ENCODE results near the gene TMEM125. TPM values are rescaled to one million over a fixed set of nuclear protein-coding genes. Genes with fewer than 3 reads are reported as not detected.

The TMEM125 gene
- total RNA-seq, 1 experiment from 2014 or later = 24.4 TPM

- peaks cover 19% of the 10 kb centered on the region for H3K27me3 Mint-ChIP-seq (ENCODE audit: unreplicated experiment)
- H3K4me3 Mint-ChIP-seq (ENCODE audit: low read depth, unreplicated experiment) = no peak overlapping the region
- no peak for DNase-seq
- no peak overlapping the region for H3K27ac Mint-ChIP-seq (ENCODE audit: unreplicated experiment)
- intact Hi-C loops (cut with micrococcal nuclease; ENCODE audit: unreplicated experiment) = no loop called here
- H3K36me3 Mint-ChIP-seq (ENCODE audit: insufficient read depth, unreplicated experiment) = peaks cover 5% of the 10 kb centered on the region
- BruUV-seq (replicated peaks) = no TSS peak
- no peaks in the 10 kb centered on the region for H3K9me3 Mint-ChIP-seq (ENCODE audit: low read depth, unreplicated experiment)
- no peak for TF ChIP-seq CTCF (IDR thresholded peaks at IDR 0.05; ENCODE audit: unreplicated experiment)
- CTCF ChIA-PET = no interaction called here
- H3K4me1 Mint-ChIP-seq (ENCODE audit: low read depth, unreplicated experiment) = no peaks in the 10 kb centered on the region
These were observed 46.4 kb downstream of the TMEM125 start for GRCh38 chr1:43315963-43316737.

GRCh38 chr1:43316738-43317520 lies 47.1 kb downstream of the TMEM125 start:
- H3K4me1 Mint-ChIP-seq (ENCODE audit: low read depth, unreplicated experiment) = no peaks in the 10 kb centered on the region
- no peak overlapping the region for H3K4me3 Mint-ChIP-seq (ENCODE audit: low read depth, unreplicated experiment)
- no peak for DNase-seq
- H3K27ac Mint-ChIP-seq (ENCODE audit: unreplicated experiment) = no peak overlapping the region
- TF ChIP-seq CTCF (IDR thresholded peaks at IDR 0.05; ENCODE audit: unreplicated experiment) = no peak
- CTCF ChIA-PET = no interaction called here
- intact Hi-C loops (cut with micrococcal nuclease; ENCODE audit: unreplicated experiment) = no loop called here
- no peaks in the 10 kb centered on the region for H3K9me3 Mint-ChIP-seq (ENCODE audit: low read depth, unreplicated experiment)
- BruUV-seq (replicated peaks) = no TSS peak
- peaks cover 5% of the 10 kb centered on the region for H3K36me3 Mint-ChIP-seq (ENCODE audit: insufficient read depth, unreplicated experiment)
- peaks cover 19% of the 10 kb centered on the region for H3K27me3 Mint-ChIP-seq (ENCODE audit: unreplicated experiment)

GRCh38 chr1:43317817-43318471 lies 48.2 kb downstream of the TMEM125 start:
- Mint-ChIP-seq H3K9me3 (ENCODE audit: low read depth, unreplicated experiment) (no peaks in the 10 kb centered on the region), H3K27ac (ENCODE audit: unreplicated experiment) (no peak overlapping the region), H3K27me3 (ENCODE audit: unreplicated experiment) (peaks cover 19% of the 10 kb centered on the region), H3K4me1 (ENCODE audit: low read depth, unreplicated experiment) (no peaks in the 10 kb centered on the region), H3K4me3 (ENCODE audit: low read depth, unreplicated experiment) (no peak overlapping the region), H3K36me3 (ENCODE audit: insufficient read depth, unreplicated experiment) (no peaks in the 10 kb centered on the region)
- intact Hi-C loops (cut with micrococcal nuclease; ENCODE audit: unreplicated experiment) = no loop called here
- no TSS peak for BruUV-seq (replicated peaks)
- no peak for DNase-seq
- TF ChIP-seq CTCF (IDR thresholded peaks at IDR 0.05; ENCODE audit: unreplicated experiment) = no peak
- CTCF ChIA-PET = no interaction called here

- Mint-ChIP-seq H3K4me1 (ENCODE audit: low read depth, unreplicated experiment) (no peaks in the 10 kb centered on the region), H3K27ac (ENCODE audit: unreplicated experiment) (no peak overlapping the region), H3K4me3 (ENCODE audit: low read depth, unreplicated experiment) (no peak overlapping the region), H3K36me3 (ENCODE audit: insufficient read depth, unreplicated experiment) (no peaks in the 10 kb centered on the region), H3K9me3 (ENCODE audit: low read depth, unreplicated experiment) (no peaks in the 10 kb centered on the region), H3K27me3 (ENCODE audit: unreplicated experiment) (peaks cover 19% of the 10 kb centered on the region)
- no TSS peak for BruUV-seq (replicated peaks)
- intact Hi-C loops (cut with micrococcal nuclease; ENCODE audit: unreplicated experiment) = no loop called here
- no peak for DNase-seq
- CTCF ChIA-PET = interaction anchor here (0.5 kb wide), 1 partner anchor 26 kb away, joined by 6 read pairs; no protein-coding TSS in a partner anchor
- TF ChIP-seq CTCF (IDR thresholded peaks at IDR 0.05; ENCODE audit: unreplicated experiment) = no peak
These were observed 49.0 kb downstream of the TMEM125 start for GRCh38 chr1:43318831-43319230.

All from Calu3 (cell line).